ENCODE data around the gene HNF4A. TPM values are rescaled to one million over a fixed set of nuclear protein-coding genes. Genes with fewer than 3 reads are reported as not detected.

The HNF4A gene
- total RNA-seq, 4 donors from 2014 or later, result not detected

DNA sequence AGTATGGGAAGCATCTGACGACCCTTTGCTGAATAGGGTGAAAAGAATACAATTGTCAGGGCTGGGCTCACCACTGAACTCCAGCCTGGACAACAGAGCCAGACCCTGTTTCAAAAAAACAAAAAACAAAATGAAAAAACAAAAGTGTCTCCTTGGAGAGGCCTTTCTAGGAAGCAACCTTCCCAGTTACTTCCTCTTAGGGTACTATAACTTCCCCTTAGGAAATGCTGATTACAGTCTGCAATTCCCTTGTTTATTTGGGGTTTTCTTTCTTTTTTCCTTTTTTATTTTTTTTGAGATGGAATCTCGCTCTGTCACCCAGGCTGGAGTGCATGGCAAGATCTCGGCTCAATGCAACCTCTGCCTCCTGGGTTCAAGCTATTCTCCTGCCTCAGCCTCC, 99.6 kb downstream of the HNF4A start:
- Histone ChIP-seq H3K4me3 (no peak overlapping the region), H3K27ac (no peak overlapping the region), H3K36me3 (no peaks in the 10 kb centered on the region), H3K9me3 (no peaks in the 10 kb centered on the region), H3K27me3 (no peaks in the 10 kb centered on the region), H3K4me1 (no peaks in the 10 kb centered on the region)
- TF ChIP-seq EP300 (IDR thresholded peaks at IDR 0.05), result no peak
- no peak for TF ChIP-seq POLR2AphosphoS5 (IDR thresholded peaks at IDR 0.05)
- no peak for TF ChIP-seq POLR2A (IDR thresholded peaks at IDR 0.05)
- TF ChIP-seq, protein P1, sequence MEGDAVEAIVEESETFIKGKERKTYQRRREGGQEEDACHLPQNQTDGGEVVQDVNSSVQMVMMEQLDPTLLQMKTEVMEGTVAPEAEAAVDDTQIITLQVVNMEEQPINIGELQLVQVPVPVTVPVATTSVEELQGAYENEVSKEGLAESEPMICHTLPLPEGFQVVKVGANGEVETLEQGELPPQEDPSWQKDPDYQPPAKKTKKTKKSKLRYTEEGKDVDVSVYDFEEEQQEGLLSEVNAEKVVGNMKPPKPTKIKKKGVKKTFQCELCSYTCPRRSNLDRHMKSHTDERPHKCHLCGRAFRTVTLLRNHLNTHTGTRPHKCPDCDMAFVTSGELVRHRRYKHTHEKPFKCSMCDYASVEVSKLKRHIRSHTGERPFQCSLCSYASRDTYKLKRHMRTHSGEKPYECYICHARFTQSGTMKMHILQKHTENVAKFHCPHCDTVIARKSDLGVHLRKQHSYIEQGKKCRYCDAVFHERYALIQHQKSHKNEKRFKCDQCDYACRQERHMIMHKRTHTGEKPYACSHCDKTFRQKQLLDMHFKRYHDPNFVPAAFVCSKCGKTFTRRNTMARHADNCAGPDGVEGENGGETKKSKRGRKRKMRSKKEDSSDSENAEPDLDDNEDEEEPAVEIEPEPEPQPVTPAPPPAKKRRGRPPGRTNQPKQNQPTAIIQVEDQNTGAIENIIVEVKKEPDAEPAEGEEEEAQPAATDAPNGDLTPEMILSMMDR (IDR thresholded peaks at IDR 0.05), result no peak
- WGBS, result 70% methylated on average over 3 of the region's 3 CpGs
- DNase-seq (ENCODE audit: low spot score in 2 of 2), result no peak

DNA sequence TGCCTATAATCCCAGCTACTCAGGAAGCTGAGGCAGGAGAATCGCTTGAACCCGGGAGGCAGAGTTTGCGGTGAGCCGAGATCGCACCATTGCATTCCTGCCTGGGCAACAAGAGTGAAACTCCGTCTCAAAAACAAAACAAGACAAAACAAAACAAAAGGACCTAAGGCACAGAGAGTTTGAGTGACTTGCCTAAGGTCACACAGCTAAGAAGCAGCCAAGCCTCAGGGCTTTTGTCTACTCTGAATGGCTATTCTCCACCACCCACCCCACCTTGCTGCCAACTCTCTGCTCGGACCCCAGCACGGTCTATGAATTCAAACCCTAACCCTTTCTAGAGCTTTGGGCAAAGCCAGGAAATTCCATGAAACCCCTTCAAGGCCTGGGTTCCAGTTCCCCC, 101.1 kb downstream of the HNF4A start:
- Histone ChIP-seq H3K4me1 (no peaks in the 10 kb centered on the region), H3K27ac (no peak overlapping the region), H3K9me3 (no peaks in the 10 kb centered on the region), H3K27me3 (no peaks in the 10 kb centered on the region), H3K36me3 (no peaks in the 10 kb centered on the region), H3K4me3 (no peak overlapping the region)
- no peak for DNase-seq (ENCODE audit: low spot score in 2 of 2)
- WGBS, result 87% methylated on average over 8 of the region's 8 CpGs
- no peak for TF ChIP-seq POLR2AphosphoS5 (IDR thresholded peaks at IDR 0.05)
- no peak for TF ChIP-seq POLR2A (IDR thresholded peaks at IDR 0.05)
- TF ChIP-seq, protein P1 (IDR thresholded peaks at IDR 0.05), result no peak
- TF ChIP-seq EP300 (IDR thresholded peaks at IDR 0.05), result no peak

DNA sequence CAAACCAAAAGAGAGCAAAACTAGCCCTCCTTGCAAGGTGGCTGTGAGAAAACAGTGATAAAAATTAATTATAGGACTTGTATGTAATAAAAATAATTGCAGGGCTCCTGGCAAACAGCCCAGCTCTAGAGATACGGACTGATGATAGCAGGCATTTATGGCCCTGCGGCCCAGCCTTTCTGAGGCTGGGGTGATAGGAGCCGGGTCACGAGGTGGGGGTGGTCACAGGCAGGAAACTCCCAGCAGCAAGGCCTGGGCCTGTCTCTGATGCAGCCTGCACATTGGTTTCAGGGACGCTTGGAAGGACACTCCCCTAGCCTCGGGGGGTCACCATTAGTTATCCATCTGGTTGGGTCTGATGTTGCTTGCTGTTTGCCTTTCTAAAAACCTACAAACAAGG, 101.5 kb downstream of the HNF4A start:
- no peaks in the 10 kb centered on the region for H3K9me3 ChIP-seq
- no peaks in the 10 kb centered on the region for H3K36me3 ChIP-seq
- H3K4me1 ChIP-seq, result no peaks in the 10 kb centered on the region
- DNase-seq (ENCODE audit: low spot score in 2 of 2), result no peak
- no peak overlapping the region for H3K4me3 ChIP-seq
- 47% methylated on average over 6 of the region's 6 CpGs for WGBS
- TF ChIP-seq POLR2A (IDR thresholded peaks at IDR 0.05) (no peak), EP300 (IDR thresholded peaks at IDR 0.05) (no peak), POLR2AphosphoS5 (IDR thresholded peaks at IDR 0.05) (no peak)
- TF ChIP-seq, protein P1 (IDR thresholded peaks at IDR 0.05), result no peak
- no peak overlapping the region for H3K27ac ChIP-seq
- H3K27me3 ChIP-seq, result no peaks in the 10 kb centered on the region

DNA sequence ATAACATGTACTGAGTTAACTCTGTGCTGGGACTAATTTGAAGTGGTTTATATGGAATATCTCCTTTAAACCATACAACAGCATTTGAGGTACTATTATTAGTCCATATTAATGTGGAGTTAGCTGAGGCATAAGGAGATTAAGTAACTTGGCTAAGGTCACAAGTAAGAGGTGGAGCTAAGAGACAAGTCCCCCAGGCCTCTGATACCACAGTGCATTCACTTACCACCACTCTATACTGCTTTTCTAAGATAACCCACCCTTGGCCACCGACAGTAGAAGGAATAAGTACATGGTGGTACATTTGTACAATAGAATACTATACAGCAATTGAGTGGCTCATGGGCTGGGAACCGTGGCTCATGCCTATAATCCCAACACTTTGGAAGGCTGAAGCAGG, 103.8 kb downstream of the HNF4A start:
- no peaks in the 10 kb centered on the region for H3K9me3 ChIP-seq
- TF ChIP-seq, protein P1 (IDR thresholded peaks at IDR 0.05), result no peak
- TF ChIP-seq POLR2AphosphoS5 (IDR thresholded peaks at IDR 0.05) (no peak), POLR2A (IDR thresholded peaks at IDR 0.05) (no peak), EP300 (IDR thresholded peaks at IDR 0.05) (no peak)
- no peak overlapping the region for H3K4me3 ChIP-seq
- no peaks in the 10 kb centered on the region for H3K27me3 ChIP-seq
- no peak for DNase-seq (ENCODE audit: low spot score in 2 of 2)
- H3K27ac ChIP-seq, result no peak overlapping the region
- no peaks in the 10 kb centered on the region for H3K4me1 ChIP-seq
- H3K36me3 ChIP-seq, result no peaks in the 10 kb centered on the region
- WGBS, result 95% methylated on average over 2 of the region's 2 CpGs

DNA sequence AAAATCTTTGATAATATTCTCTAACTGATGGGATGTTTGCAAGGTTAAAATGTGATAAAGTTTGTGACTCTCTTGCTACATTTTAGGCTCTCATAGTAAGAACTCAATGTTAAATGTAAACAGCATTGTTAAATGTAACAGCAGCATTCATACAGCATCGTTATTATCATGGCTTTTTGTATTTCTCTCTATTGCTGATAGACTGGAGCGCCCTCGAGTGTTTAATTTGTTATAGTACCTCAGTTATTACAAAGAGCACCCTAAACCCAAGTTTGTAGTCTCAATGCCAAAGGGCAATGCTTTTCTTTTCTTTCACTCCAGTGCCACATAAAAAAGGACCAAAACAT, 105.3 kb downstream of the HNF4A start:
- no peak for DNase-seq (ENCODE audit: low spot score in 2 of 2)
- WGBS, result 16% methylated on average over 3 of the region's 3 CpGs

More for the DNA sequence above, 105.3 kb downstream of the HNF4A start:
- Histone ChIP-seq H3K27ac (no peak overlapping the region), H3K27me3 (no peaks in the 10 kb centered on the region), H3K9me3 (no peaks in the 10 kb centered on the region), H3K4me1 (peaks cover 4% of the 10 kb centered on the region), H3K36me3 (no peaks in the 10 kb centered on the region), H3K4me3 (no peak overlapping the region)
- no peak for TF ChIP-seq POLR2AphosphoS5 (IDR thresholded peaks at IDR 0.05)
- TF ChIP-seq, protein P1 (IDR thresholded peaks at IDR 0.05), result peak; percentile 6 to 29
